Right lobe of liver (tissue), 4 donors: Measurements from ENCODE around the gene FGF4.

Experiments
- POLR2A ChIP-seq: fragments of 450-650 bp; IDR thresholded peaks from one replicate; pipeline ENCODE4 v1.6.1; 2017; ENCODE audit warnings: antibody characterized with exemption, mild to moderate bottlenecking
- TF ChIP-seq, protein P1 (sequence below), 4 donors: fragments of 200-600 bp in 3 of 4; fragments of 450-650 bp in 1 of 4; IDR thresholded peaks; one replicate each; pipeline versions ENCODE4 v1.5.1 to v1.8.0; 2016 to 2022; ENCODE audit warnings: antibody characterized with exemption in 4 of 4, mild to moderate bottlenecking in 2 of 4
- donor health status: DM: no; HTN: no; CAD: no.
- donor health status: DM: no; HTN: no; CAD: no.
- donor health status: DM: no; HTN: yes; CAD: no.

- no peak for TF ChIP-seq POLR2A
- TF ChIP-seq, protein P1, sequence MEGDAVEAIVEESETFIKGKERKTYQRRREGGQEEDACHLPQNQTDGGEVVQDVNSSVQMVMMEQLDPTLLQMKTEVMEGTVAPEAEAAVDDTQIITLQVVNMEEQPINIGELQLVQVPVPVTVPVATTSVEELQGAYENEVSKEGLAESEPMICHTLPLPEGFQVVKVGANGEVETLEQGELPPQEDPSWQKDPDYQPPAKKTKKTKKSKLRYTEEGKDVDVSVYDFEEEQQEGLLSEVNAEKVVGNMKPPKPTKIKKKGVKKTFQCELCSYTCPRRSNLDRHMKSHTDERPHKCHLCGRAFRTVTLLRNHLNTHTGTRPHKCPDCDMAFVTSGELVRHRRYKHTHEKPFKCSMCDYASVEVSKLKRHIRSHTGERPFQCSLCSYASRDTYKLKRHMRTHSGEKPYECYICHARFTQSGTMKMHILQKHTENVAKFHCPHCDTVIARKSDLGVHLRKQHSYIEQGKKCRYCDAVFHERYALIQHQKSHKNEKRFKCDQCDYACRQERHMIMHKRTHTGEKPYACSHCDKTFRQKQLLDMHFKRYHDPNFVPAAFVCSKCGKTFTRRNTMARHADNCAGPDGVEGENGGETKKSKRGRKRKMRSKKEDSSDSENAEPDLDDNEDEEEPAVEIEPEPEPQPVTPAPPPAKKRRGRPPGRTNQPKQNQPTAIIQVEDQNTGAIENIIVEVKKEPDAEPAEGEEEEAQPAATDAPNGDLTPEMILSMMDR (IDR thresholded peaks at IDR 0.05) = no peak
Observed at GRCh38 chr11:69773626-69774353, 1.4 kb downstream of the FGF4 start.
